K562 treated with DMSO at 1 percent for 24 hours (cell line): ENCODE data around the gene PRICKLE3. TPM values are rescaled to one million over a fixed set of nuclear protein-coding genes. Genes with fewer than 3 reads are reported as not detected.

Experiments used
- total RNA-seq: library from RNA; unstranded; fragments of 300-600 nt; gene quantifications from 2 replicates; pipeline ENCODE4 v1.2.3, GENCODE V29; 2022; ENCODE audit warnings: low read depth; ENCODE audit not compliant: insufficient read depth

Gene PRICKLE3
- total RNA-seq = 40.0 and 41.6 TPM in 2 replicates

DNA sequence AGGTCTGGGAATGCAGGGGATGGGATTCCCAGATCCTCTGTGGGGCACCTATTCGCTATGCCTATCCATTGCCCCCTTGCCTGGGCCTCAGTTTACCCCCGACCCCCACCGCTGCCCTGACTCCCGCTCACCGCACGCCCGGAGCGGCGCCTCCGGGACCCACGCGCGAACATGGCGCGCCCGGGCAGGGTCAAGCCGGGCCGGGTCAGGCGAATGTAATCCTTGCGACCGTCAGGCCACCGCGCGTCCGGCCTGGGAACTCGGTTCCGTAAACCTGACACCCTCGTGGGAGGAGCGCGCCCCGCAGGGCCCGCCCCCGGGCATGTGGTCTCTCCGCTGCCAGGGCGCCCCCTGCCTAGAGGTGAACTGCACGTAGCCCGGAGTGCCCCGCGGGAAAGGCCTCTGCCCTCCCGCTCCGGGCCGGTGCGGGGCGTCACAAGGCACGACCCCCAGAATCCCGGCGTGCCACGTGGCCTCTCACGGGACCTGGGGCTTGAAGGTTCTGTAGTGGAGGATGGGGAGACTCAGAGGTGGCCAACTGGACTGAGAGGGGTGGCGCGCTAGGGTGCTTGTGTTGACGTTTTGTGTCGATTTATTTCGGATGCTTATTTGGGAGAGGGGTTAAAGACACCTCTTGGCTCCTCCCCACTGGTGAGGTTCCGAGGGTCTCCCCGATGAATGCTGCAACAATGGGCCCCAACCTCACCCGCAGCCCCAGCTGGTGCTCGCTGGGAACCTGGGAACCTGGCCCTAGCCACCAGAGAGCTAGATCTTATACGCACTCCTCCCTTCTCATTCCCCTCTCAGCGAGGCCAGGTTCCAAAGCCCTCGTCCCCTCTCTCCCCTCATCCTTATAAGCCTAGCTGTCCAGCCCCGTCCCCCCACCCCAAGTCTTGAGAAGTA, at the start of gene PRICKLE3:
Gene PRICKLE3 (minus strand): TSS at position 249 of the 903 bp plus-strand sequence. CDS start 76 bp downstream, at position 173.

DNA sequence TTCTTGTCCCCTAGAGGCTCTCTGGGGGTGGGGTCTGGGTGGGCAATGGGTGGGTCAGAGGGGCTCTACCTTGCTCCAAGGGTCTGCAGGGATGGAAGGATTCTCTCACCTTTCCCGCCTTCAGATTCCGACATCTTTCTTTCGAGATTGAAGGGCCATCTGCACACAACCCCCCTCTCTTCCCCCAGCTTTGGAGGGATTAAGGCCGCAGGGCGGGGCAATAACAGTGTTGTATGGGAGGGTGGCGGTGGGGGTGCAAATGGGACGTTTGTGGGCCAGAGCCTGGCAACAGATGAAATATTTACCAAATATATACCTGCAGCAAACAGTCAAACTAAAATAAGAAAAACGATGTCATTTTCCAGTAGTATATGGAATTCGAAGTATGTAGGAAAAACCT, 47.0 kb upstream of the PRICKLE3 start, which contains the start of gene CACNA1F:
Gene CACNA1F (minus strand): TSS at position 165 of the 400 bp plus-strand sequence. CDS start 31 bp downstream, at position 134.

GRCh38 chrX:49199906-49200771, 14.0 kb upstream of the PRICKLE3 start, which contains the start of gene SYP:
TSS of gene SYP (minus strand) at chrX:49200193. CDS start at chrX:49200186, 7 bp downstream.

GRCh38 chrX:49171752-49172279, 14.4 kb downstream of the PRICKLE3 start, which contains the start of gene PLP2:
TSS of gene PLP2 (plus strand) at chrX:49171898. CDS start at chrX:49172001, 103 bp downstream.

GRCh38 chrX:49162620-49163019, 23.6 kb downstream of the PRICKLE3 start, which contains the start of gene MAGIX:
TSS of gene MAGIX (plus strand) at chrX:49162758. CDS start at chrX:49162890, 132 bp downstream.

Other genes starting within 250 kb of the PRICKLE3 start
- gene OTUD5, start 228.8 kb downstream of the PRICKLE3 start, total RNA-seq = 98.8 and 105 TPM in 2 replicates
- gene KCND1, start 214.5 kb downstream of the PRICKLE3 start, total RNA-seq = 4.6 and 5.6 TPM in 2 replicates
- 36.8 and 37.5 TPM in 2 replicates for gene GRIPAP1, start 184.1 kb downstream of the PRICKLE3 start, total RNA-seq
- gene TFE3, start 143.0 kb downstream of the PRICKLE3 start, total RNA-seq = 51.1 and 52.9 TPM in 2 replicates
- 7.4 and 7.9 TPM in 2 replicates for gene CCDC120, start 127.4 kb downstream of the PRICKLE3 start, total RNA-seq
- 4.7 and 6.1 TPM in 2 replicates for gene PRAF2, start 112.4 kb downstream of the PRICKLE3 start, total RNA-seq
- 119 and 121 TPM in 2 replicates for gene WDR45, start 106.5 kb downstream of the PRICKLE3 start, total RNA-seq
- gene GPKOW, start 62.6 kb downstream of the PRICKLE3 start, total RNA-seq = 51.0 and 57.4 TPM in 2 replicates
- gene MAGIX, start 23.6 kb downstream of the PRICKLE3 start, total RNA-seq = 3.8 and 4.0 TPM in 2 replicates
- 185 and 190 TPM in 2 replicates for gene PLP2, start 14.5 kb downstream of the PRICKLE3 start, total RNA-seq
- gene SYP, start 13.8 kb upstream of the PRICKLE3 start, total RNA-seq = 0.41 and 1.2 TPM in 2 replicates
- gene CACNA1F, start 47.0 kb upstream of the PRICKLE3 start, total RNA-seq = 0.09 and 0.19 TPM in 2 replicates
- 31.9 and 34.0 TPM in 2 replicates for gene CCDC22, start 49.1 kb upstream of the PRICKLE3 start, total RNA-seq
- 0.22 and 0.63 TPM in 2 replicates for gene FOXP3, start 78.3 kb upstream of the PRICKLE3 start, total RNA-seq
- gene PPP1R3F, start 83.4 kb upstream of the PRICKLE3 start, total RNA-seq = 2.8 and 3.7 TPM in 2 replicates
- gene GAGE10, start 117.3 kb upstream of the PRICKLE3 start, total RNA-seq = not detected in 2 replicates
- not detected in 2 replicates for gene GAGE12J, start 135.7 kb upstream of the PRICKLE3 start, total RNA-seq
- gene GAGE13, start 145.2 kb upstream of the PRICKLE3 start, total RNA-seq = 6.1 and 9.1 TPM in 2 replicates